ENCODE data around the gene TMEM53. TPM values are rescaled to one million over a fixed set of nuclear protein-coding genes. Genes with fewer than 3 reads are reported as not detected.

The TMEM53 gene
- total RNA-seq, 2 donors from 2014 or later = 3.9 to 12.9 TPM

DNA sequence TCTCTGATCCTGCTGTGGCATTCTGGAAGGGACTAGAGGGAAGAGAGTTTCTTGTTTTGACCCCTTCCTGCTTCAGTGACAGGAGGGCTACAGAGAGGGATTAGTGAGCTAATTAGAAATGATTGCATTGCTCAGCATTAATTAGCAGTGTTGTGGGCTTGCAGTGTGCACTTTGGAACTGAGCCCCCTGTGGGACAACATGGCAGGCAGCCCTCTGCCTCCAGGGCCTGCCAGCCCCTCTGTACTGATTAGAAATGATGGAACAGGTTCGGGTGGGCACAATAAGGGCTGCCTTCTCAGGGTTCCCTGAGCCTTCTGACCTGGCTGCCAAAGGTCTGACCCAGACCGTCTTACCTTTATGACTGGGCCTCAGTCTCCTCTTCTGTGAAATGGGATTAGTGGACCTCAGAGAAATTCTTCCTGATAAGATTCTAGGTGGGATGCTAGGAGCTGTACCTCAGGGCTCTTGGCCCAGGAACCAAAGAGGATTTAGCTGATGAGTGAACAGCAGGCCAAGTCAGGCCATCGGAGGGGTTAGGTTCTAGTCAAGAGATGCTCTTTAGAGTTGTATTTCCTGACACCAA is 39.6 kb downstream of the TMEM53 start:
- no peak for DNase-seq (ENCODE audit: low spot score)
- peaks cover 39% of the 10 kb centered on the region for H3K36me3 ChIP-seq
- TF ChIP-seq, protein P1, sequence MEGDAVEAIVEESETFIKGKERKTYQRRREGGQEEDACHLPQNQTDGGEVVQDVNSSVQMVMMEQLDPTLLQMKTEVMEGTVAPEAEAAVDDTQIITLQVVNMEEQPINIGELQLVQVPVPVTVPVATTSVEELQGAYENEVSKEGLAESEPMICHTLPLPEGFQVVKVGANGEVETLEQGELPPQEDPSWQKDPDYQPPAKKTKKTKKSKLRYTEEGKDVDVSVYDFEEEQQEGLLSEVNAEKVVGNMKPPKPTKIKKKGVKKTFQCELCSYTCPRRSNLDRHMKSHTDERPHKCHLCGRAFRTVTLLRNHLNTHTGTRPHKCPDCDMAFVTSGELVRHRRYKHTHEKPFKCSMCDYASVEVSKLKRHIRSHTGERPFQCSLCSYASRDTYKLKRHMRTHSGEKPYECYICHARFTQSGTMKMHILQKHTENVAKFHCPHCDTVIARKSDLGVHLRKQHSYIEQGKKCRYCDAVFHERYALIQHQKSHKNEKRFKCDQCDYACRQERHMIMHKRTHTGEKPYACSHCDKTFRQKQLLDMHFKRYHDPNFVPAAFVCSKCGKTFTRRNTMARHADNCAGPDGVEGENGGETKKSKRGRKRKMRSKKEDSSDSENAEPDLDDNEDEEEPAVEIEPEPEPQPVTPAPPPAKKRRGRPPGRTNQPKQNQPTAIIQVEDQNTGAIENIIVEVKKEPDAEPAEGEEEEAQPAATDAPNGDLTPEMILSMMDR (IDR thresholded peaks at IDR 0.05) = no peak

GRCh38 chr1:44632598-44632997 is 41.7 kb downstream of the TMEM53 start:
- Histone ChIP-seq H3K4me3 (peak overlapping the region; percentile 81), H3K36me3 (peaks cover 29% of the 10 kb centered on the region), H3K27ac (peak overlapping the region; percentile 92 to 94), H3K4me1 (ENCODE audit: control insufficient read depth in 1 of 2, low read depth in 2 of 2) (peaks cover 9 to 20% of the 10 kb centered on the region in 2 donors), H3K9me3 (no peaks in the 10 kb centered on the region), H3K27me3 (replicated peaks; ENCODE audit: insufficient read depth) (no peaks in the 10 kb centered on the region)
- ATAC-seq (ENCODE audit: insufficient number of reproducible peaks, low FRiP score, low read depth) = no peak
- DNase-seq (ENCODE audit: low spot score) = no peak
- TF ChIP-seq, protein P1 (IDR thresholded peaks at IDR 0.05) = no peak

More for the DNA sequence above, 39.6 kb downstream of the TMEM53 start:
- no peaks in the 10 kb centered on the region for H3K9me3 ChIP-seq
- H3K4me3 ChIP-seq = no peak overlapping the region
- no peak overlapping the region for H3K27ac ChIP-seq
- no peaks in the 10 kb centered on the region for H3K27me3 ChIP-seq (replicated peaks; ENCODE audit: insufficient read depth)
- peaks cover 9 to 20% of the 10 kb centered on the region in 2 donors for H3K4me1 ChIP-seq (ENCODE audit: control insufficient read depth in 1 of 2, low read depth in 2 of 2)
- ATAC-seq (ENCODE audit: insufficient number of reproducible peaks, low FRiP score, low read depth) = no peak

DNA sequence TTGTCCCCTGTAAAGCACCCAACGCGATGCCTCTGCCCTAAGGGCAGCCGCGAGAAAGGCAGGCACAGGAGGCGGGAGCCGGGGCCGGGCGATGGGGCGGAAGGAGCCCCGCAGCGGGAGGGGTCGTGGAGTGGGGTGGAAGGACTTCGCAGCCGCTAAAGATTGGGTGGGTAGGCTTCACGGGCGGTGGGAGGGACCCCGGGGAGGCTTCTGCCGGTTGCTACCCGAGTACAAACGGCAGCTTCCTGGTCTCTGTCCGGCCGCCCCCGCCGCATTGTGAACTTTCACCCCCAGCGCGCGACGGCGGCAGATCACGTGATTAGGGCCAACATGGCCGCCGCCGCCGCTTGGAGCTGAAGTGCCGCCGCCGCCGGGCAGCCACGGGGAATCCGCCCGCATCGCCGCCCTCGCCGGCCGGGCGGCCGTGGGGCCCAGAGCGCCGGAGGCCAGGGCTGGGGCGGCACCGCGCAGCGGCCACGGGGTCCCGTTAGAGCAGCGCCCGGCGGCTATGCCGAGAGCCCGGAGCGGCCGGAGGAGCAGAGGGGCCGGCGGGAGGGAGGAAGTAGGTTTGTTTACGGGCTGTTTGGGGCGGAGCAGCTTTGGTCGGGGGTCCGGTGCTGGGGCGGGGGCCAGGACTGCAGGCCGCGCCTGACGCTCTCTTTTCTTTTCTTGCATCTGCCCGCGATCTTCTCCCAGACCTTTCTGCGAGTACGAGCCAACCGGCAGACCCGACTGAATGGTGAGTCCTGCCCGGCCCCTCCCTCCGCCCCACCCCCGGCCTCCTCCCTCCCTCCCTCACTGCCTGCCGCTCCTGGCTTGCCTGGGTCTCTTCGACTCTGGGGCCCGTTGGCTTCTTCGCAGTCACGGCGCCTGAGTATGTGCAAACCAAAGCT is 42.4 kb downstream of the TMEM53 start:
- peak; percentile 90 for ATAC-seq (ENCODE audit: insufficient number of reproducible peaks, low FRiP score, low read depth)
- TF ChIP-seq, protein P1 (IDR thresholded peaks at IDR 0.05) = no peak
- peaks cover 9 to 20% of the 10 kb centered on the region in 2 donors for H3K4me1 ChIP-seq (ENCODE audit: control insufficient read depth in 1 of 2, low read depth in 2 of 2)

DNA sequence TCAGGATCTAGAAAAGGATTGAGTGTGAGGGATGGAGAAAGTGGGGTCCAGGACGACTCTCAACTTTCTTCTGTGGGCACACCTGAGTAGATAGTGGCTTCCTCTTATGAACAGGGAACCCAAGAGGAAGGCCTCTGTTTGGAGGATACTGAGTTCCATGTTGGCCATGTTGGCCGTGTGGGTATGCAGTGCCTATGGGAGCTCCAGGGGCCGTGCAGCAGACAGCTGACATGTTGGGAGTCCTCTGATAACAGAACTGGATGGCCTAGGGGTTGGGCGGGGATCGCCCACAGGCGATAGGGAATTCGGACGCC is 43.0 kb downstream of the TMEM53 start:
- H3K27me3 ChIP-seq (replicated peaks; ENCODE audit: insufficient read depth) = no peaks in the 10 kb centered on the region
- TF ChIP-seq, protein P1 (IDR thresholded peaks at IDR 0.05) = no peak
- H3K4me3 ChIP-seq = peak overlapping the region; percentile 81
- no peaks in the 10 kb centered on the region for H3K9me3 ChIP-seq
- peaks cover 9 to 20% of the 10 kb centered on the region in 2 donors for H3K4me1 ChIP-seq (ENCODE audit: control insufficient read depth in 1 of 2, low read depth in 2 of 2)
- H3K27ac ChIP-seq = peak overlapping the region; percentile 92 to 94
- DNase-seq (ENCODE audit: low spot score) (no peak), ATAC-seq (ENCODE audit: insufficient number of reproducible peaks, low FRiP score, low read depth) (no peak)
- peaks cover 16% of the 10 kb centered on the region for H3K36me3 ChIP-seq

More for the DNA sequence above, 42.4 kb downstream of the TMEM53 start:
- peaks cover 22% of the 10 kb centered on the region for H3K36me3 ChIP-seq
- peak overlapping the region; percentile 81 for H3K4me3 ChIP-seq
- no peaks in the 10 kb centered on the region for H3K9me3 ChIP-seq
- peak overlapping the region; percentile 92 to 94 for H3K27ac ChIP-seq
- peak; percentile 74 for DNase-seq (ENCODE audit: low spot score)
- H3K27me3 ChIP-seq (replicated peaks; ENCODE audit: insufficient read depth) = no peaks in the 10 kb centered on the region

GRCh38 chr1:44630116-44630515 is 44.2 kb downstream of the TMEM53 start:
- Histone ChIP-seq H3K36me3 (peaks cover 5% of the 10 kb centered on the region), H3K9me3 (no peaks in the 10 kb centered on the region), H3K27me3 (replicated peaks; ENCODE audit: insufficient read depth) (no peaks in the 10 kb centered on the region), H3K4me3 (no peak overlapping the region), H3K4me1 (ENCODE audit: control insufficient read depth in 1 of 2, low read depth in 2 of 2) (peaks cover 9 to 20% of the 10 kb centered on the region in 2 donors), H3K27ac (no peak overlapping the region)
- TF ChIP-seq, protein P1 (IDR thresholded peaks at IDR 0.05) = no peak
- ATAC-seq (ENCODE audit: insufficient number of reproducible peaks, low FRiP score, low read depth) (no peak), DNase-seq (ENCODE audit: low spot score) (no peak)
